H9 (cell line): ENCODE data around the gene TRIOBP. TPM values are rescaled to one million over a fixed set of nuclear protein-coding genes. Genes with fewer than 3 reads are reported as not detected.
A peak's percentile ranks its signal among the peaks of the same experiment; 100 is the strongest.

Experiments
- DNase-seq: peaks from one replicate; pipeline ENCODE4 v3.0.0-alpha.2; 2017
- H2AFZ ChIP-seq: one replicate; pipeline ENCODE4 v1.6.1; 2013; ENCODE audit warnings: mild to moderate bottlenecking, low read length, control low read depth, moderate library complexity
- H2AK5ac ChIP-seq: 2 replicates; pipeline ENCODE4 v1.6.1; 2013; ENCODE audit warnings: low read length, control low read depth, mixed read lengths; ENCODE audit not compliant: insufficient read length
- H2BK120ac ChIP-seq: one replicate; pipeline ENCODE4 v1.6.1; 2013; ENCODE audit warnings: low read depth, mild to moderate bottlenecking, low read length, control low read depth, inconsistent platforms; ENCODE audit not compliant: poor library complexity, severe bottlenecking
- H2BK12ac ChIP-seq: 2 replicates; pipeline ENCODE4 v1.6.1; 2013; ENCODE audit warnings: low read length, control low read depth, mixed read lengths, low read depth; ENCODE audit not compliant: insufficient read length
- H2BK15ac ChIP-seq: 2 replicates; pipeline ENCODE4 v1.6.1; 2013; ENCODE audit warnings: low read depth, low read length, control low read depth
- H2BK20ac ChIP-seq: one replicate; pipeline ENCODE4 v1.6.1; 2013; ENCODE audit warnings: low read depth, mild to moderate bottlenecking, low read length, control low read depth, inconsistent platforms; ENCODE audit not compliant: poor library complexity, severe bottlenecking
- H2BK5ac ChIP-seq: 2 replicates; pipeline ENCODE4 v1.6.1; 2013; ENCODE audit warnings: low read length, control low read depth, mixed read lengths; ENCODE audit not compliant: insufficient read length
- H3K14ac ChIP-seq: 2 replicates; pipeline ENCODE4 v1.6.1; 2013; ENCODE audit warnings: low read length, control low read depth; ENCODE audit not compliant: insufficient read depth
- H3K18ac ChIP-seq: 2 replicates; pipeline ENCODE4 v1.6.1; 2013; ENCODE audit warnings: low read depth, mild to moderate bottlenecking, mixed read lengths, low read length, control low read depth; ENCODE audit not compliant: insufficient read length
- H3K23ac ChIP-seq: 2 replicates; pipeline ENCODE4 v1.6.1; 2013; ENCODE audit warnings: low read length, control low read depth, mixed read lengths, low read depth; ENCODE audit not compliant: insufficient read length
- H3K23me2 ChIP-seq: 2 replicates; pipeline ENCODE4 v1.6.1; 2013; ENCODE audit warnings: low read depth, mild to moderate bottlenecking, mixed read lengths, low read length, control low read depth; ENCODE audit not compliant: insufficient read length, poor library complexity, severe bottlenecking
- H3K27ac ChIP-seq: 2 replicates; pipeline ENCODE4 v1.5.1; 2013; ENCODE audit warnings: low read length, control low read depth, mixed read lengths, low read depth; ENCODE audit not compliant: insufficient read length
- H3K27me3 ChIP-seq: 2 replicates; pipeline ENCODE4 v1.6.1; 2013; ENCODE audit warnings: low read length, control low read depth, inconsistent platforms; ENCODE audit not compliant: insufficient read depth
- H3K4ac ChIP-seq: 2 replicates; pipeline ENCODE4 v1.6.1; 2013; ENCODE audit warnings: low read depth, mild to moderate bottlenecking, control low read depth, inconsistent platforms, low read length, moderate library complexity
- H3K4me1 ChIP-seq: 2 replicates; pipeline ENCODE4 v1.6.1; 2013; ENCODE audit warnings: low read length, control low read depth, inconsistent platforms; ENCODE audit not compliant: insufficient read depth
- H3K4me2 ChIP-seq: 2 replicates; pipeline ENCODE4 v1.6.1; 2013; ENCODE audit warnings: low read length, control low read depth, mixed read lengths; ENCODE audit not compliant: insufficient read length, insufficient read depth
- H3K56ac ChIP-seq: 2 replicates; pipeline ENCODE4 v1.6.1; 2013; ENCODE audit warnings: low read depth, mild to moderate bottlenecking, mixed read lengths, low read length, control low read depth; ENCODE audit not compliant: insufficient read length
- H3K79me1 ChIP-seq: 2 replicates; pipeline ENCODE4 v1.6.1; 2013; ENCODE audit warnings: low read depth, mild to moderate bottlenecking, moderate library complexity, low read length, control low read depth, inconsistent platforms; ENCODE audit not compliant: insufficient read depth, poor library complexity, severe bottlenecking
- H3K79me2 ChIP-seq: 2 replicates; pipeline ENCODE4 v1.6.1; 2013; ENCODE audit warnings: low read length, control low read depth, inconsistent platforms; ENCODE audit not compliant: insufficient read depth
- H3K9ac ChIP-seq: 2 replicates; pipeline ENCODE4 v1.6.1; 2013; ENCODE audit warnings: low read length, control low read depth, mixed read lengths; ENCODE audit not compliant: insufficient read length; ENCODE audit errors: extremely low read depth
- H3K9me3 ChIP-seq: one replicate; pipeline ENCODE4 v1.6.1; 2013; ENCODE audit warnings: low read depth, low read length, inconsistent platforms; ENCODE audit not compliant: control insufficient read depth
- H3T11ph ChIP-seq: one replicate; pipeline ENCODE4 v1.6.1; 2013; ENCODE audit warnings: mild to moderate bottlenecking, low read length, control low read depth, inconsistent platforms
- H4K20me1 ChIP-seq: one replicate; pipeline ENCODE4 v1.6.1; 2013; ENCODE audit not compliant: control insufficient read depth, insufficient read length, insufficient read depth
- H4K5ac ChIP-seq: 2 replicates; pipeline ENCODE4 v1.6.1; 2013; ENCODE audit warnings: low read depth, mild to moderate bottlenecking, mixed read lengths, low read length, control low read depth; ENCODE audit not compliant: insufficient read length
- H4K8ac ChIP-seq: replicated peaks from 2 replicates; pipeline ENCODE4 v1.6.1; 2013; ENCODE audit warnings: low read length, control low read depth, mixed read lengths, low read depth; ENCODE audit not compliant: insufficient read length
- H4K91ac ChIP-seq: 2 replicates; pipeline ENCODE4 v1.6.1; 2013; ENCODE audit warnings: low read depth, mild to moderate bottlenecking, moderate library complexity, mixed read lengths, low read length, control low read depth; ENCODE audit not compliant: insufficient read length
- H3K27ac Mint-ChIP-seq, 3 experiments: 2 replicates in 2 of 3; 3 replicates in 1 of 3; pipeline ENCODE4 v1.8.0; 2020 to 2021; ENCODE audit warnings: mixed read lengths in 3 of 3, mild to moderate bottlenecking in 1 of 3, moderate library complexity in 1 of 3
- H3K27me3 Mint-ChIP-seq: 2 replicates; pipeline ENCODE4 v1.8.0; 2021; ENCODE audit warnings: low read depth, mild to moderate bottlenecking, moderate library complexity, mixed read lengths
- H3K36me3 Mint-ChIP-seq, 3 experiments: 2 replicates in 2 of 3; 3 replicates in 1 of 3; pipeline ENCODE4 v1.8.0; 2020 to 2021; ENCODE audit warnings: low read depth in 3 of 3, mixed read lengths in 3 of 3; ENCODE audit not compliant: insufficient read depth in 1 of 3
- H3K4me1 Mint-ChIP-seq, 2 experiments: 2 replicates each; pipeline ENCODE4 v1.8.0; 2020; ENCODE audit warnings: mixed read lengths in 2 of 2
- H3K4me3 Mint-ChIP-seq, 2 experiments: 2 replicates in 1 of 2; 3 replicates in 1 of 2; pipeline ENCODE4 v1.8.0; 2020 to 2021; ENCODE audit warnings: mild to moderate bottlenecking in 2 of 2, mixed read lengths in 2 of 2, moderate library complexity in 1 of 2
- H3K9me3 Mint-ChIP-seq, 2 experiments: 2 replicates in 1 of 2; 3 replicates in 1 of 2; pipeline ENCODE4 v1.8.0; 2020; ENCODE audit warnings: mild to moderate bottlenecking in 2 of 2, mixed read lengths in 2 of 2, moderate library complexity in 1 of 2
- WGBS: extraction: QIAGEN DNeasy Blood & Tissue Kit; methylation state at CpG from one replicate; pipeline ENCODE4 v1.1.7; 2013; ENCODE audit warnings: missing lambda C conversion rate, low lambda C conversion rate, mixed read lengths; ENCODE audit not compliant: insufficient read length; ENCODE audit errors: extremely low coverage; 5-methylcytosine and 5-hydroxymethylcytosine counted together
- total RNA-seq: library from RNA; stranded (reverse); gene quantifications from 2 replicates; pipeline ENCODE4 v1.2.1, GENCODE V29; 2021
- TF ChIP-seq, protein P1 (sequence below): fragments of 200-600 bp; sonication (generic); conservative IDR thresholded peaks from 3 replicates; pipeline ENCODE4 v1.8.0; 2021; ENCODE audit warnings: antibody characterized with exemption, mild to moderate bottlenecking

The TRIOBP gene
- total RNA-seq, 1 experiment from 2014 or later: 52.7 TPM

DNA sequence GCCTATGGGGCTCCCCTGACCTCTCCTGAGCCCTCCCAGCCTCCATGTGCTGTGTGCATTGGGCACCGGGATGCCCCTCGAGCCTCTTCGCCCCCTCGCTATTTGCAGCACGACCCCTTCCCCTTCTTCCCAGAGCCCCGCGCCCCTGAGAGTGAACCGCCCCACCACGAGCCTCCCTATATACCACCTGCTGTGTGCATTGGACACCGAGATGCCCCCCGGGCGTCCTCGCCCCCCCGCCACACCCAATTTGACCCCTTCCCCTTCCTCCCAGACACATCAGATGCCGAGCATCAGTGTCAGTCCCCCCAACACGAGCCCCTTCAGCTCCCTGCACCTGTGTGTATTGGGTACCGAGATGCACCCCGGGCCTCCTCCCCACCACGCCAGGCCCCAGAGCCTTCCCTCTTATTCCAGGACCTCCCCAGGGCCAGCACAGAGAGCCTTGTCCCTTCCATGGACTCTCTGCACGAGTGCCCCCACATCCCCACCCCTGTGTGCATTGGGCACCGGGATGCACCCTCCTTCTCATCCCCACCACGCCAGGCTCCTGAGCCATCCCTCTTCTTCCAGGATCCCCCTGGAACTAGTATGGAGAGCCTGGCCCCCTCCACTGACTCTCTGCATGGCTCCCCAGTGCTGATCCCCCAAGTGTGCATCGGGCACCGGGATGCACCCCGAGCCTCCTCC, 28.8 kb downstream of the TRIOBP start:
- Histone ChIP-seq H3K18ac (no peak overlapping the region), H3K56ac (no peak overlapping the region), H4K8ac (no peak overlapping the region), H2BK120ac (no peak overlapping the region), H3K27ac (no peak overlapping the region), H3K79me1 (no peaks in the 10 kb centered on the region), H2BK20ac (peak overlapping the region; percentile 26), H3K9ac (no peak overlapping the region), H2AK5ac (no peak overlapping the region), H4K91ac (no peak overlapping the region), H4K20me1 (peaks cover 3% of the 10 kb centered on the region), H3K4me1 (no peaks in the 10 kb centered on the region), H3K14ac (no peak overlapping the region), H3K23me2 (no peaks in the 10 kb centered on the region), H3K23ac (no peak overlapping the region), H2BK5ac (no peak overlapping the region), H2BK15ac (no peak overlapping the region), H4K5ac (no peak overlapping the region), H2BK12ac (no peak overlapping the region), H3T11ph (no peak overlapping the region), H3K4ac (no peak overlapping the region), H3K4me2 (no peak overlapping the region), H3K9me3 (no peaks in the 10 kb centered on the region), H3K27me3 (no peaks in the 10 kb centered on the region), H2AFZ (no peak overlapping the region), H3K79me2 (no peaks in the 10 kb centered on the region)
- H3K4me1 Mint-ChIP-seq: no peaks in the 10 kb centered on the region
- WGBS: no CpG with 5 or more reads among the region's 25 CpGs
- peaks cover 17% of the 10 kb centered on the region for H3K27me3 Mint-ChIP-seq
- DNase-seq: no peak
- peaks cover 40 to 50% (median 43%) of the 10 kb centered on the region in 3 experiments for H3K36me3 Mint-ChIP-seq
- H3K9me3 Mint-ChIP-seq: no peaks in the 10 kb centered on the region
- TF ChIP-seq, protein P1, sequence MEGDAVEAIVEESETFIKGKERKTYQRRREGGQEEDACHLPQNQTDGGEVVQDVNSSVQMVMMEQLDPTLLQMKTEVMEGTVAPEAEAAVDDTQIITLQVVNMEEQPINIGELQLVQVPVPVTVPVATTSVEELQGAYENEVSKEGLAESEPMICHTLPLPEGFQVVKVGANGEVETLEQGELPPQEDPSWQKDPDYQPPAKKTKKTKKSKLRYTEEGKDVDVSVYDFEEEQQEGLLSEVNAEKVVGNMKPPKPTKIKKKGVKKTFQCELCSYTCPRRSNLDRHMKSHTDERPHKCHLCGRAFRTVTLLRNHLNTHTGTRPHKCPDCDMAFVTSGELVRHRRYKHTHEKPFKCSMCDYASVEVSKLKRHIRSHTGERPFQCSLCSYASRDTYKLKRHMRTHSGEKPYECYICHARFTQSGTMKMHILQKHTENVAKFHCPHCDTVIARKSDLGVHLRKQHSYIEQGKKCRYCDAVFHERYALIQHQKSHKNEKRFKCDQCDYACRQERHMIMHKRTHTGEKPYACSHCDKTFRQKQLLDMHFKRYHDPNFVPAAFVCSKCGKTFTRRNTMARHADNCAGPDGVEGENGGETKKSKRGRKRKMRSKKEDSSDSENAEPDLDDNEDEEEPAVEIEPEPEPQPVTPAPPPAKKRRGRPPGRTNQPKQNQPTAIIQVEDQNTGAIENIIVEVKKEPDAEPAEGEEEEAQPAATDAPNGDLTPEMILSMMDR: no peak
- H3K27ac Mint-ChIP-seq: no peak overlapping the region
- no peak overlapping the region for H3K4me3 Mint-ChIP-seq
